ENCODE results near the gene SYAP1.
"Not testable (repeated sequence)": the region's sequence is repeated elsewhere in the genome, so short reads cannot be mapped to it uniquely, and the experiment has no call there.

SYAP1 gene, protein sequence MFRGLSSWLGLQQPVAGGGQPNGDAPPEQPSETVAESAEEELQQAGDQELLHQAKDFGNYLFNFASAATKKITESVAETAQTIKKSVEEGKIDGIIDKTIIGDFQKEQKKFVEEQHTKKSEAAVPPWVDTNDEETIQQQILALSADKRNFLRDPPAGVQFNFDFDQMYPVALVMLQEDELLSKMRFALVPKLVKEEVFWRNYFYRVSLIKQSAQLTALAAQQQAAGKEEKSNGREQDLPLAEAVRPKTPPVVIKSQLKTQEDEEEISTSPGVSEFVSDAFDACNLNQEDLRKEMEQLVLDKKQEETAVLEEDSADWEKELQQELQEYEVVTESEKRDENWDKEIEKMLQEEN

DNA sequence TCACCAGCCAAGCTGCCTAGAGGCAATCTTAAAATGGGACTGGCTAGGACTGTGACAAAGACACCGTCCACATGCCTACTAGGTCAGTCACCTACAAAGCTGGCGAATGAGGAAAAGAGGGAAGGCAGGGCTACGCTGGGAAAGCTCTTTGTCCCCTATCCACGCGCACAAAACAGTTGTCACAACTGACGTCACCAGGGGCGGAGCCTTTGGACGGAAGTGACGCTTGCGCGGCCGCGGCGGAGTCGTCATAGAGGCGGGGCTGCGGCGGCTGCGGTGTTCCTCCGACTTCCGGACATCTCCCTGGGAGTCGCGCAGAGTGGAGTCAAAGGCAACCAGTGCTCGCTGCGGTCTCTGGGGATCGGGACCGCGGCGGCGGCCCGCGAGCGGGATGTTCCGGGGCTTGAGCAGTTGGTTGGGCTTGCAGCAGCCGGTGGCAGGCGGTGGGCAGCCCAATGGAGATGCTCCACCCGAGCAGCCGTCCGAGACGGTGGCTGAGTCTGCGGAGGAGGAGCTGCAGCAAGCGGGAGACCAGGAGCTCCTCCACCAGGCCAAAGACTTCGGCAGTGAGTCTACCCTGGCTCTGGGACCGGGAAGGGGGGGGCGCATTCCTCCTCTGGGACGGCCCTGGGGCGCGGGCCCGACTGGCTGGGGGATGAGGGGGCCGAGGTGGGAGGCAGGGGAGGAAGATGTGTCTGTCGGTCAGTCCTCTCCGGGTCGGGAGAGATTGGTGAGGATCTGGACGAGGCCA, at the start of gene SYAP1:
SYAP1 (plus strand) TSS at position 279 of the 751 bp plus-strand sequence; CDS start at position 392, 113 bp downstream.
- peak; percentile 91 for DNase-seq

GRCh38 chrX:16671005-16671404, 48.4 kb upstream of the SYAP1 start:
- no peak for DNase-seq

DNA sequence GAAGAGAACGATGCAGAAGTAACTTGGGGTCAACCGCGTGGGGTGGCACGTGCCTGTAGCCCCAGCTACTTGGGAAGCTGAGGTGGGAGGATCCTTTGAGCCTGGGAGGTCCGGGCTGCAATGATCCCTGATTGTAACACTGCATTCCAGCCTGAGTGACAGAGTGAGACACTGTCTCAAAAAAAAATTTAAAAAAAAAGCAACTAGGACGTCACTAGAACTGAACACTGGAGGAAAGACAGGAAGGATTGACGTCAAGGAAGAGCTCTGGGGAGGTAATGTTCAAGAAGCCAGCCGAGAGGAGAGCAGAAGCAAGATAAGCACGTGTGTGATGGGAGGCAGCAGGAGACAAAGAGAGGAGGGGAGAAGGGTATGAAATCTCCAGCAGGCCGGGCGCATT, 40.7 kb upstream of the SYAP1 start:
- no peak for DNase-seq

DNA sequence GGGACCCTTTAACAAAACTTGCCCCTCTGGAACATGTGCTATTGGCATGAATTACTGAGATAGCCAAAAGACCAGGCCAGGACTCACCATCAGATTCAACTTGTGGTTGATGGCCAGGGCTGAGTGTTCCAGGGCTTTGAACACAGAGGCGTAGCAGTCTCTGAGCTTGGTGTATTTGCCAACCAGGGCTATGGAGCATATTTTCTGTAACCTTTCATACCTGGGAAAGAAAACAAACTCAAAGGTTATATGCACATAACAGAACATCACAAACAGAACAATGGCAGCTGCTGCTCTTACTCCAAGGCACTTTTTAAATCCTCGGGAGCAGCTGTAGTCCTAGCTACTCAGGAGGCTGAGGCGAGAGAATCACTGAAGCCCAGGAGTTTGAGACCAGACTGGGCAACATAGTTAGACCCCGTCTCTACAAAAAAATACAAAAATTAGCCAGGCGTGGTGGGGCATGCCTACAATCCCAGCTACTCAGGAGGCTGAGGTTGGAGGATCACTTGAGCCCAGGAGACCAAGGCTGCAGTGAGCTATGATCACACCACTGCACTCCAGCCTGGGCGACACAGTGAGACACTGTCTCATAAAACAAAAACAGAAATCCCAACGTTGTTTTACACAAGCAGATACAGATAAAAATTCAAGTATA, 36.3 kb upstream of the SYAP1 start:
- no peak for DNase-seq

DNA sequence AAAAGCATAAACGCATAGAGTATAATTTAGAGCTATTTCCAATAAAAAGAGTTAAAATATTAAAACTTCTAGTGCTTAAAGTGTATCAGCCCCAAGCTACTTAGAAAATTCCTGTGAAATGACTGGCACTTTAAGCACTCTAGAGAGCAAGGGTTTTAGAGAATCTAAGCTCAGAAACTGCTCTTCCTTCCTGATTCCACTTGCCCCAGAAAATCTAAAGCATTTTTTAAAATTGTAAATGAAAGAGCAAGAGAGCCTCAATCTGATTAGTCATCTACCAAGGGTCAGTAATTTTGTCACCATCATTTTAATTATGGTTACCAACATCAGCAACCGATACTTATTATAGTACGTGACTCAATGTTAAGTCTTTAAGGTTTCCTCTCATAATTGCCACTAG, 31.9 kb upstream of the SYAP1 start:
- no peak for DNase-seq

DNA sequence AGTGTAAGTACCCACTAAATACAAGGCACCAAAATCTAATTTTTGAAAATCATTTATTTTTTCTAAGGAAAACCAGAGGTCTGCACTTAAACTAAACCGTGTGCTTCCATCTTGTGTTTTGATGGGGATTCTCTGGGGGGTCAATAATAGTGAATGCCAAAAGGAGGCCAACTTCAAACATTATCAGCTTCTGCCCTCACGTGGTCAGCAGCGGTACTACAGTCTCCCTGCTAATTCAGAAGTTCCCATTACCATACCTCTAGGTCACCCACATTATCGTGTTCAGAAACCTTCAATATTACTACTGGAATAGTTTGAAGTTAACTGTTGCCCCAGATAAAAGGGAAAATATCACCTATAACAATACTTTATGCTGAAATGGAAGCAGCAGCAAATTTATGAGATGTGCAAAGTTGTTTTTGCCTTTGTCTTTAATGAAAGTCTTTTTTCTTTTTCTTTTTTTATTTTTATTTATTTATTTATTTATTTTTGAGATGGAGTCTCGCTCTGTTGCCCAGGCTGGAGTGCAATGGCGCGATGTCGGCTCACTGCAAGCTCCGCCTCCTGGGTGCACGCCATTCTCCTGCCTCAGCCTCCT, 24.2 kb upstream of the SYAP1 start:
- DNase-seq = no peak

- DNase-seq = no peak
Measured at GRCh38 chrX:16696956-16697355, 22.5 kb upstream of the SYAP1 start.

DNA sequence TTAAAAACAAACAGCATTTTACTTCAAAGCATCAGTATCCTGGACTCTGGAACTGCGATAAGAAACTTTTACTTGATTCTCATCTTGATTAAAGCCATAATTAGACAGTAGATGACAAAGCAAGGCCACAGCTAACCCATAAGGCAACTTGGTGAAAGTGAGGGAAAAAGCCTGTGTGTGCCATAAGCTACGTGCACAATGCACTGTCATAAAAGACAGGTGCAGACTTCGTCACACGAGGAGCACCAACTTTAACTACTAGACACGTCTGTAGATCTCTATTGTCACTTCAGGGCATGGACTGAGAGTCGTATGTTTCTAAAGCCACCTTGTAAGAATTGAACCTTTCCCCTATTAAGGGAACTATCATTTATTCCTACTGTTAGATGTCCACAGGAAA, 20.0 kb upstream of the SYAP1 start:
- no peak for DNase-seq

GRCh38 chrX:16700734-16701133, 18.7 kb upstream of the SYAP1 start:
- DNase-seq = no peak

GRCh38 chrX:16702700-16703599, 16.5 kb upstream of the SYAP1 start:
- no peak for DNase-seq

DNA sequence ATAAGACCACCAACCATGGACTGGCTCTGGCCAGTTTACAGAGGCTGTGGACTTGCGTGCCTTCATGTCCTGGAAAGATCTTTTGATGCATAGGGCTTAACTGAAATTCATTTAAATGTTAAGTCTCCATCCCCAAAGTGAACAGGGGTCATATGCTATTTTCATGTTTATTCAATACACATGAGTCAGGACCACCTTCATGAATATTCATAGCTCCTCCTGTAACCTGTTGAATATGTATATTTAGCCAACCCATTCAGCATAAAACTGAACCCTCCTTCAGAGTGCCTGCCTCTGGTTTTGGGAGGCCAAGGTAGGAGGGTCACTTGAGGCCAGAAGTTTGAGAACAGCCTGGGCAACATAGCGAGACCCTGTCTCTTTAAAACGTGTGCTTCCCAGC, 14.0 kb upstream of the SYAP1 start:
- DNase-seq = no peak

DNA sequence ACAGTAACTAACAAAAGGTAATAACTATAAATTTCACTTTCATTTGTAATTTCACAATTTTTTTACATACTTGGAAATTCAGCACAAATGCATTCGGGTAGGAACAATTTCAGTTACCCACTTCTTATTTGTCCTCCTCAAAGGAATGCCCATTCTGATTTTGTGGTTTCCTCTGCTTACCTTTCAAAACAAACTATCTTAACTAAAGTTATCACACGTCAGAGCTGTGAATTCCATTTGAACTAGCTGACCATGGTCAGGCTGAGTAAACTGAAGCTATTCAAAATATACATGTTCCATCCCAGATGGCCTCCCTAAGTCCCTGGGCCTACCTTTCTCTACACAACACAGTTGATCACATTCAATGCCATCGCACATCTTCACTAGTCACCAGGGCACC, 11.4 kb upstream of the SYAP1 start:
- DNase-seq = no peak

DNA sequence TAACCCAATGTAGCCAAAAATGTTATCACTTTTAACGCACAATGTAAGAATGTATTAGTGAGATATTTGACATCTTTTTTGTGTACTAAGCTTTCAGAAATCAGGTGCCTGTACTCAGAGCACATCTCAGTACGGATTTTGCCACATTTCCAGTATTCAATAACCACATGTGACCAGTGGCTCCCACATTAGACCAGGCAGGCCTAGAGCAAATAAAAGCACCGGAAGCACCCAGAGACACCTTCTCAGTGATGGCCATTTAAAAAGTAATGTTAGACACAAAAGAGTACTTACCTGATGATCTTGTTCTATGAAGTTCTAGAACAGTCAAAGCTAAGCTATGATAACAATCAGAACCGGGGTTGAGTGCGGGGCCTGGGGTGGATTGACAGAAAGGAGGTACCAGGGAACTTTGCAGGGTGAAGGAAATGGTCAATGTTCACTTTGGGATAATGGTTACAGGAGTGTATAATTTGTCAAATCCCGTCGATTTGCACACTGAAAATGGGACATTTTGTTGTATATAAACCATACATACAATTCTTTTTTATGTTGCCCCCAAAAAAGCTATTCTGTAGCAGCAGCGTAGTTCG, 8.1 kb upstream of the SYAP1 start:
- DNase-seq = no peak

DNA sequence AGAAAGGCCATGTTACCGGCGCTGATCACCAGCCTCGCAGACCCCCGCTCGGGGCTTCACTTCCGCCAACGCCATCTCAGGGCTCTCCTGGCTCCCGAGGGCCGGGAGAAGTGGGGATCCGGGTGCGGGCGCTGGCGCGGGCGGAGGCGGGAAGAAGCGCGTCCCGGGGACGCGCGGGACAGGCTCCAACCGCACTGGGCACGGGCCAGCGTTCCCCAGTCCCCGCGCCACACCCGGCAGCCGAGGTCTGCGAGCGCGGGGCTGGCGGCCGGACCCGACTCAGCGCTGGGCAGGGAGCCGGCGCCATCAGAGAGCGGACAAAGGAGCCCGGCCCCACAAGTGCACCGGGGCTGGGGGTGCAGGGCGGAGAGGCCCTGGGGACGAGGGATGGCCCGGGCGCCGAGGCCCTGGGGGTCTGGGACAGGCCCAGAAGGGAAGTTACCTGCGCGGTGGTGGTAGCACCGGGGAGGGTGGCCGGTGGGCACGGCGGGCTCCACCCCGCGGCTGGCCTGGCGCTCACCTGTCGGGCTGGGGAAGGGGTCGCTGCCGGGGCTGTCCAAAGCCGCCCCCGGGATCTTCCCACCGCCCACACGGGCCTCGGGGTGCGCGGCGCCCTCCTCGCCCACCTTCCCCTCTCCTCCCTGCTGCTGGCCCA, 7.4 kb upstream of the SYAP1 start:
- no peak for DNase-seq

DNA sequence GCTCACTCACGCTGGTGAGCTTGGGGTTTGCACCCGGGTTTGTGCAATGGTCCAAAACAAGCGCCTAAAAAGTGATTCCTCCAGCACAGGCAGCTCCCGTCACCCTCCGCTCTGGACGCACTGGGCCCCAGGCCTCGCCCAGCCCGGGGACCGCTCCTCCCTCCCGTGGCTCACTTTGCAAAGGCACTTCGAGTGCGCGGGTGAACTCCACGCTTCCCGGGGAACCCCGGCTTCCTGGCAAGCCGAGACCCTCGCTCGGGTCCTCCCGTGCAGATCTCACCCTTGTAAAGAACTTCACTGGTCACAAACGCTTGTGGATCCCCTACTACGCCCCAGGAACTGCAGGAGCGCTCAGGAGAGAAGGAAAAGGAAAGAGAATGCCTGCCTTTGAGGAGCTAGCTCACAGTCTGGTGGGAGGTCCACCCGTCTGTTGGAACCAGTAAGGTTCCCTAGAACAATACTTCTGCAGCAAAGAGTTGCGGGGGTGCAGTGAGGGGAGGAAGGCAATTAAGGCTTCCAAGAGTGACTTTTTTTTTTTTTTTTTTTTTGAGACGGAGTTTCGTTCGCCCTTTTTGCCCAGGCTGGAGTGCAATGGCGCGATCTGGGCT, 6.8 kb upstream of the SYAP1 start, which contains the start of gene CTPS2:
CTPS2 (minus strand) TSS at position 122 of the 608 bp plus-strand sequence. CDS start 9,767 bp downstream, outside the sequence.
- DNase-seq = peak; percentile 32

DNA sequence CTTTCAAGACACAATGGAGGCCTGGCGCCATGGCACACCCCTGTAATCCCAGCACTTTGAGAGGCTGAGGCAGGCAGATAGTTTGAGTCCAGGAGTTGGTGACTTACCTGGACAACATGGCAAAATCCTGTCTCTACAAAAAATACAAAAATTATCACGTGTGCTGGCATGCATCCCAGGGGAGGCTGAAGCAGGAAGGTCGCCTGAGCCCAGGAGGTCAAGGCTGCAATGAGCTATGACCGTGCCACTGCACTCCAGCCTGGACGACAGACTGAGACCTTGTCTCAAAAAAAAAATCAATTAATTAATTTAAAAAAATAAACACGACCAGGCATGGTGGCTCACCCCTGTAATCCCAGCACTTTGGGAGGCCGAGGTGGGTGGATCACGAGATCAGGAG, 4.9 kb upstream of the SYAP1 start:
- DNase-seq = no peak

GRCh38 chrX:16715638-16716037, 3.8 kb upstream of the SYAP1 start:
- DNase-seq = not testable (repeated sequence)

GRCh38 chrX:16716451-16716850, 3.0 kb upstream of the SYAP1 start:
- not testable (repeated sequence) for DNase-seq

GRCh38 chrX:16718824-16719333, 533 bp upstream of the SYAP1 start:
- DNase-seq = no peak

DNA sequence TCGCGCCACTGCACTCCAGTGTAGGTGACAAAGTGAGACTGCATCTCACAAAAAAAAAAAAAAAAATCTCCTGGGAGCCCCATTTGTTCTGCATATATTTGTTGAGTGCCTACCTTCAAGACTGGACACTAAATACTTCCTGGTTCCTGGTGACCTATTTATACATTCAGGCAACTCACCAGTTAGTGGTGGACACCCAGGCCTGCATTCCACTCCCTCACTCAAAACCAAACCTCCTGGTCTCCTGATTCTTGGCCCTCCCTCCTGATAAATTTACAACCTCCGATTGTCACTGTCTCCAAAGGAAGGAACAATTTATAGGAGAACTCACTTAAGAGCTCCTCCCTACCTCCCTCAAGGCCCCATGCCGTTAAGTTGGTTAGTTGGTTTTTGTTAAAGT, 3.1 kb downstream of the SYAP1 start:
- no peak for DNase-seq

- DNase-seq = no peak
Measured at GRCh38 chrX:16725072-16725471, 5.7 kb downstream of the SYAP1 start.
